HepG2 (cell line): Measurements from ENCODE around the gene STBD1. TPM values are rescaled to one million over a fixed set of nuclear protein-coding genes. Genes with fewer than 3 reads are reported as not detected.

Experiments used
- ATAC-seq: fragments of 200-7000 bp; cut with Tn5 transposase; 3 replicates; pipeline ENCODE4 v1.9.1; 2020; ENCODE audit warnings: mild to moderate bottlenecking, moderate library complexity
- BruUV-seq: library from RNA; stranded (reverse); fragments of 400-500 nt; replicated peaks from 2 replicates; lab custom pipeline; 2021; lab: Mats Ljungman, UMichigan
- CTCF ChIA-PET: fragments of 300-600 bp; formaldehyde crosslinking; extraction: SDS; loops from one replicate; lab custom pipeline; 2021; ENCODE audit warnings: low total read pairs, inconsistent platforms, low intra/inter-chr PET ratio; lab: Yijun Ruan, JAX
- POLR2A ChIA-PET: fragments of 350-600 bp; sonication (Branson Sonifier 250); formaldehyde crosslinking; loops from one replicate; lab custom pipeline; 2020; ENCODE audit warnings: antibody characterized with exemption, inconsistent platforms; lab: Yijun Ruan, JAX
- DNase-seq: peaks from one replicate; pipeline ENCODE4 v3.0.0-alpha.2; 2015; ENCODE audit warnings: low spot score
- FAIRE-seq: peaks from 3 replicates; lab custom pipeline; 2011; peaks lifted over from hg19 to GRCh38; lab: Jason Lieb, UNC
- H2AFZ ChIP-seq: one replicate; pipeline ENCODE4 v1.6.1; 2011; ENCODE audit warnings: low read length, inconsistent platforms
- H3K27ac ChIP-seq: fragments of 300-600 bp; 3 replicates; pipeline ENCODE4 v1.8.0; 2011; ENCODE audit warnings: mixed run types, mild to moderate bottlenecking, mixed read lengths, low read length, inconsistent platforms; ENCODE audit not compliant: insufficient read depth; ENCODE audit errors: extremely low read length
- H3K27me3 ChIP-seq, 2 experiments: fragments of 200-600 bp in 1 of 2; 2 replicates in 1 of 2; 3 replicates in 1 of 2; pipeline versions ENCODE4 v1.6.0 to v1.8.0; 2011; ENCODE audit warnings: low read length in 2 of 2, mild to moderate bottlenecking in 2 of 2, moderate library complexity in 2 of 2, inconsistent platforms in 1 of 2; ENCODE audit not compliant: insufficient read depth in 2 of 2, control insufficient read depth in 1 of 2
- H3K36me3 ChIP-seq, 2 experiments: fragments of 200-600 bp in 1 of 2; replicated peaks in 1 of 2; 2 replicates in 1 of 2; 3 replicates in 1 of 2; pipeline versions ENCODE4 v1.5.1 to v1.8.0; 2011; ENCODE audit warnings: low read length in 2 of 2, inconsistent platforms in 1 of 2; ENCODE audit not compliant: insufficient read depth in 2 of 2, control insufficient read depth in 1 of 2
- H3K4me1 ChIP-seq: 2 replicates; pipeline ENCODE4 v1.5.1; 2012; ENCODE audit warnings: low read length, inconsistent platforms; ENCODE audit not compliant: insufficient read depth
- H3K4me2 ChIP-seq: 2 replicates; pipeline ENCODE4 v1.6.0; 2011; ENCODE audit warnings: low read depth, low read length, inconsistent platforms
- H3K4me3 ChIP-seq, 3 experiments: fragments of 200-600 bp in 1 of 3; sonication (generic), shearing (Covaris generic) in 1 of 3; replicated peaks in 1 of 3; 2 replicates each; pipeline ENCODE4 v1.5.1; 2011 to 2016; ENCODE audit warnings: low read length in 3 of 3, inconsistent platforms in 2 of 3, low read depth in 2 of 3, mild to moderate bottlenecking in 2 of 3, control low read depth in 1 of 3, mixed read lengths in 1 of 3; ENCODE audit not compliant: insufficient read depth in 1 of 3
- H3K79me2 ChIP-seq: one replicate; pipeline ENCODE4 v1.6.1; 2011; ENCODE audit warnings: low read length, inconsistent platforms; ENCODE audit not compliant: insufficient read depth
- H3K9ac ChIP-seq: 2 replicates; pipeline ENCODE4 v1.6.0; 2011; ENCODE audit warnings: mild to moderate bottlenecking, low read depth, low read length, inconsistent platforms; ENCODE audit not compliant: insufficient read depth
- H3K9me3 ChIP-seq: 2 replicates; pipeline ENCODE4 v1.5.1; 2012; ENCODE audit warnings: mild to moderate bottlenecking, low read length
- H4K20me1 ChIP-seq: 2 replicates; pipeline ENCODE4 v1.6.0; 2011; ENCODE audit warnings: inconsistent platforms, mild to moderate bottlenecking, low read length, moderate library complexity; ENCODE audit not compliant: insufficient read depth
- CAMTA2 ChIP-seq: sonication (generic); formaldehyde crosslinking; IDR thresholded peaks from 2 replicates; pipeline ENCODE4 v1.4.0; 2020; ENCODE audit warnings: mild to moderate bottlenecking, missing genetic modification reagents, borderline replicate concordance
- CBFB ChIP-seq: sonication (generic); formaldehyde crosslinking; IDR thresholded peaks from 2 replicates; pipeline ENCODE4 v1.4.0; 2020; ENCODE audit warnings: missing genetic modification reagents
- CREB3 ChIP-seq: sonication (generic); formaldehyde crosslinking; IDR thresholded peaks from 2 replicates; pipeline ENCODE4 v1.5.0; 2020; ENCODE audit warnings: missing genetic modification reagents
- HNF4G ChIP-seq, 2 experiments: sonication (generic) in 1 of 2; formaldehyde crosslinking in 1 of 2; IDR thresholded peaks; 2 replicates each; pipeline versions ENCODE4 v1.4.0 to v1.6.1; 2011 to 2020; ENCODE audit warnings: borderline replicate concordance in 2 of 2, low read depth in 2 of 2, mild to moderate bottlenecking in 2 of 2, low read length in 1 of 2, missing genetic modification reagents in 1 of 2, moderate library complexity in 1 of 2
- JUN ChIP-seq: sonication (generic); formaldehyde crosslinking; IDR thresholded peaks from 2 replicates; pipeline ENCODE4 v1.4.0; 2020; ENCODE audit warnings: mild to moderate bottlenecking, missing genetic modification reagents
- MATR3 ChIP-seq: sonication (generic); formaldehyde crosslinking; IDR thresholded peaks from 2 replicates; pipeline ENCODE4 v1.4.0; 2020; ENCODE audit warnings: missing genetic modification reagents
- NR3C1 ChIP-seq: sonication (generic); formaldehyde crosslinking; IDR thresholded peaks from 2 replicates; pipeline ENCODE4 v1.4.0; 2020; ENCODE audit warnings: missing genetic modification reagents
- SP2 ChIP-seq: sonication (generic); formaldehyde crosslinking; IDR thresholded peaks from 2 replicates; pipeline ENCODE4 v1.5.1; 2020; ENCODE audit warnings: mild to moderate bottlenecking, missing genetic modification reagents
- WIZ ChIP-seq: sonication (generic); formaldehyde crosslinking; IDR thresholded peaks from 2 replicates; pipeline ENCODE4 v1.5.1; 2020; ENCODE audit warnings: mild to moderate bottlenecking, missing genetic modification reagents
- ZNF232 ChIP-seq: sonication (generic); formaldehyde crosslinking; IDR thresholded peaks from 2 replicates; pipeline ENCODE4 v1.4.0; 2020; ENCODE audit warnings: missing genetic modification reagents, borderline replicate concordance
- ZNF552 ChIP-seq: sonication (generic); formaldehyde crosslinking; IDR thresholded peaks from 2 replicates; pipeline ENCODE4 v1.9.0; 2022; ENCODE audit warnings: missing genetic modification reagents, mild to moderate bottlenecking, borderline replicate concordance
- ZNF839 ChIP-seq: sonication (generic); formaldehyde crosslinking; IDR thresholded peaks from 2 replicates; pipeline ENCODE4 v1.4.0; 2020; ENCODE audit warnings: missing genetic modification reagents, mild to moderate bottlenecking, borderline replicate concordance
- WGBS: methylation state at CpG from one replicate; pipeline ENCODE4 v1.1.6; 2017; ENCODE audit warnings: low lambda C conversion rate; 5-methylcytosine and 5-hydroxymethylcytosine counted together
- in situ Hi-C: cut with HindIII; loops from 2 replicates; pipeline ENCODE4 v1.10.0; 2017; ENCODE audit warnings: low pct_unique_long_range_greater_than_20kb; ENCODE audit not compliant: extremely low pct_ligation_motif_present
- intact Hi-C: fragments of 100-400 bp; cut with micrococcal nuclease; formaldehyde crosslinking; loops from one replicate; pipeline ENCODE4 v1.10.0; 2022; ENCODE audit not compliant: unreplicated experiment
- polyA plus RNA-seq, 8 experiments: library from polyadenylated mRNA; depleted of rRNA in 3 of 8; stranded (reverse) in 7 of 8; unstranded in 1 of 8; fragments of >200 nt; fragmentation: Illumina TruSeq in 4 of 8; extraction: Trizol in 4 of 8; gene quantifications; 2 replicates each; pipeline versions ENCODE4 v1.2.1 to v1.2.3, GENCODE V29; 2011 to 2016; ENCODE audit warnings: low read depth in 4 of 8, missing spikeins in 1 of 8, mixed read lengths in 1 of 8; ENCODE audit not compliant: insufficient read depth in 1 of 8
- total RNA-seq, 5 experiments: library from RNA; depleted of rRNA; stranded (reverse); fragments of >200 nt; fragmentation: Illumina TruSeq; extraction: Trizol; gene quantifications; 2 replicates each; pipeline ENCODE4 v1.2.3, GENCODE V29; 2016; ENCODE audit warnings: low read depth in 1 of 5

The STBD1 gene
- total and polyA plus RNA-seq, 2 of the 13 experiments (the other 11 are each of a cell fraction or from before 2014, with no cell fraction given) = 2.8 to 4.3 TPM

- Histone ChIP-seq H3K9ac (no peak overlapping the region), H4K20me1 (no peaks in the 10 kb centered on the region), H3K27me3 (no peaks in the 10 kb centered on the region), H3K27ac (no peak overlapping the region), H3K36me3 (no peaks in the 10 kb centered on the region), H3K9me3 (no peaks in the 10 kb centered on the region), H3K4me1 (peaks cover 75% of the 10 kb centered on the region), H3K79me2 (no peaks in the 10 kb centered on the region), H2AFZ (no peak overlapping the region), H3K4me3 (no peak overlapping the region), H3K4me2 (no peak overlapping the region)
- TF ChIP-seq CBFB (CRISPR knock-in tag) (no peak), CAMTA2 (CRISPR knock-in tag) (no peak), WIZ (no peak), ZNF232 (no peak), SP2 (CRISPR knock-in tag) (no peak), JUN (CRISPR knock-in tag) (no peak), NR3C1 (CRISPR knock-in tag) (no peak), HNF4G (IDR thresholded peaks at IDR 0.05; ENCODE audit: borderline replicate concordance, low read depth, low read length) (no peak), HNF4G (CRISPR knock-in tag; IDR thresholded peaks at IDR 0.05; ENCODE audit: borderline replicate concordance, low read depth) (no peak), ZNF839 (no peak), ZNF552 (no peak), MATR3 (CRISPR knock-in tag) (no peak), CREB3 (CRISPR knock-in tag) (no peak)
- CTCF ChIA-PET = no interaction called here
- POLR2A ChIA-PET = interaction anchor here (1.1 to 2.3 kb wide), 2 partner anchors 16 to 30 kb away, joined by 3 to 22 read pairs; partner anchors contain the start of gene STBD1
- DNase-seq (no peak), FAIRE-seq (no peak), ATAC-seq (no peak)
- WGBS = 88% methylated on average over 9 of the region's 9 CpGs
- in situ Hi-C loops (no loop called here), intact Hi-C loops (no loop called here)
- no TSS peak for BruUV-seq
Observed at GRCh38 chr4:76276813-76277212, 29.7 kb upstream of the STBD1 start.
